Cardiac fibroblast (primary cell): ENCODE measurements around the gene CMTM4.

ENCODE experiments used
- DNase-seq, 2 donors: peaks; one replicate each; pipeline versions ENCODE4 v3.0.0 to v3.0.0-alpha.2; 2010; ENCODE audit warnings: low read depth in 2 of 2
- H3K4me3 ChIP-seq, 2 donors: replicated peaks in 1 of 2; 1 replicate in 1 of 2; 2 replicates in 1 of 2; pipeline ENCODE4 v1.5.1; 2011; ENCODE audit warnings: low read depth in 2 of 2, low read length in 2 of 2, mild to moderate bottlenecking in 2 of 2, moderate library complexity in 1 of 2
- TF ChIP-seq, protein P1 (sequence below): IDR thresholded peaks from one replicate; pipeline ENCODE4 v1.5.1; 2011; ENCODE audit warnings: low read depth, mild to moderate bottlenecking, low read length, inconsistent platforms

The CMTM4 gene

DNA sequence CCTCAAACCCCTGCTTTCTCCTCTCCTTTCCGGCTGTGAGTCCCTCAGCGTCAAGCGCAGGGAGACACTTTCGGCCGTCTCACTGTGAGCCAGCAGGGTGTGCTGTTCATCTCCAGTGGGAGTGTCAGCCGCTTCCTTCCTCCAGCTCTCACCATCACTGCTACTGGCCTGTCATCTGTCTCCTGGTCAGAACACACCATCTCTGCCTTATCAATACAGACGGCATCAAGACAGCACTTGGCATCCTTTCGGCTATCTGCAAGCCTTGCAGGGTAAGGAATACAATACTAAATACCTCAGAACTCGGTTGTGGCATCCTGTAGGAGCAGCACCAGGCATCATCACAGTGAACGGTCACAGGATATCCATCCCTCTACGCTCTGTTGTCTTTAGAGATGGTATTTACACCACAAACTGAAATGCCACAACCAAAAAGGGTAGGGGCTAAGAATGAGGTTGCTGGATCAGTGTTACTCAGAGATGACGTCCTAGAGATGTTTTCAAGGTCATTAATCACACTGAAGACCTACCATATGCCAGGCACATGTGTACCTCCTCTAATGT, 20.7 kb upstream of the CMTM4 start:
- DNase-seq, result peak; percentile 65 to 72
- TF ChIP-seq, protein P1, sequence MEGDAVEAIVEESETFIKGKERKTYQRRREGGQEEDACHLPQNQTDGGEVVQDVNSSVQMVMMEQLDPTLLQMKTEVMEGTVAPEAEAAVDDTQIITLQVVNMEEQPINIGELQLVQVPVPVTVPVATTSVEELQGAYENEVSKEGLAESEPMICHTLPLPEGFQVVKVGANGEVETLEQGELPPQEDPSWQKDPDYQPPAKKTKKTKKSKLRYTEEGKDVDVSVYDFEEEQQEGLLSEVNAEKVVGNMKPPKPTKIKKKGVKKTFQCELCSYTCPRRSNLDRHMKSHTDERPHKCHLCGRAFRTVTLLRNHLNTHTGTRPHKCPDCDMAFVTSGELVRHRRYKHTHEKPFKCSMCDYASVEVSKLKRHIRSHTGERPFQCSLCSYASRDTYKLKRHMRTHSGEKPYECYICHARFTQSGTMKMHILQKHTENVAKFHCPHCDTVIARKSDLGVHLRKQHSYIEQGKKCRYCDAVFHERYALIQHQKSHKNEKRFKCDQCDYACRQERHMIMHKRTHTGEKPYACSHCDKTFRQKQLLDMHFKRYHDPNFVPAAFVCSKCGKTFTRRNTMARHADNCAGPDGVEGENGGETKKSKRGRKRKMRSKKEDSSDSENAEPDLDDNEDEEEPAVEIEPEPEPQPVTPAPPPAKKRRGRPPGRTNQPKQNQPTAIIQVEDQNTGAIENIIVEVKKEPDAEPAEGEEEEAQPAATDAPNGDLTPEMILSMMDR, result peak; percentile 85
- H3K4me3 ChIP-seq, result no peak overlapping the region

DNA sequence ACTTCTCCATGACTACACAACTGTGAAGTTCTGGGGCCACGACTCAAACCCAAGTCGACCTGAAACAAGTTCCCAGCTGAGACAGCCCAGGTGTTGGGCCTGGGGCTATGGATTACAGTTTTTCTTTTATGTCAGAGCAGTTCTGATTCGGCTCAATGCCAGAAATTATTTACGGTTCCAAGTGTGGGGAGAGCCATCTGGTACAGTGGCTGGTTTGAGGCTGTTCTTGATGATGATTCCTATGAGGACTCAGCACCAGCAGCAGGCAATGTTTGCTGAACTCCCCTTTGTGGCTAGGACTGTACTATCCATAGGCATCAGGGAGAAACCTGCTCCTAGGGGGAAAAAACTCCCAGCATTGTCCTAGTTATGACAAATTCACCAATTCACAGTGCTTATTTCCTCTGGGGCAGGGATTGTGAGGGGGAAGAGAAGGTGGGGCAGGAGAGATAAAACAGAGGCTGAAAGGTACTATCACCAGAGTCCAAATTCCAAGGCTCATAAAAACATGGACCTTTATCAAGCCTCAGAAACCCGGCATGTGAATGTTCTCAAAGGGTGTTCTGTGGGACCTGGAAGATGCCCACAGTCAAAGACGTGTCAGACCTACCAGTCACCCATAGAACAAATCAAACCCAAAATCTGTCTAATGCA, 18.2 kb upstream of the CMTM4 start:
- H3K4me3 ChIP-seq, result no peak overlapping the region
- TF ChIP-seq, protein P1, result no peak
- no peak for DNase-seq

DNA sequence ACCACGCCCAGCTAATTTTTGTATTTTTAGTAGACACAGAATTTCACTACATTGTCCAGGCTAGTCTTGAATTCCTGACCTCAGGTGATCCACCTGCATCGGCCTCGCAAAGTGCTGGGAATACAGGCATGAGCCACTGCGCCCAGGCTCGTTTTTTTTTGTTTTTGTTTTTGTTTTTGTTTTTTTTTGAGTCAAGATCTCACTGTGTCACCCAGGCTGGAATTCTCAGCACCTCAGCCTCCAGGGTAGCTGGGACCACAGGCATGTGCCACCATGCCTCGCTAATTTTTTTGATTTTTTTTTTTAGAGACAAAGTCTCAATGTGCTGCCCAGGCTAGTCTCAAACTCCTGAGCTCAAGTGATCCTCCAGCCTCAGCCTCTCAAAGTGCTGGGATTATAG, 17.5 kb upstream of the CMTM4 start:
- no peak overlapping the region for H3K4me3 ChIP-seq
- no peak for DNase-seq
- TF ChIP-seq, protein P1, result no peak

DNA sequence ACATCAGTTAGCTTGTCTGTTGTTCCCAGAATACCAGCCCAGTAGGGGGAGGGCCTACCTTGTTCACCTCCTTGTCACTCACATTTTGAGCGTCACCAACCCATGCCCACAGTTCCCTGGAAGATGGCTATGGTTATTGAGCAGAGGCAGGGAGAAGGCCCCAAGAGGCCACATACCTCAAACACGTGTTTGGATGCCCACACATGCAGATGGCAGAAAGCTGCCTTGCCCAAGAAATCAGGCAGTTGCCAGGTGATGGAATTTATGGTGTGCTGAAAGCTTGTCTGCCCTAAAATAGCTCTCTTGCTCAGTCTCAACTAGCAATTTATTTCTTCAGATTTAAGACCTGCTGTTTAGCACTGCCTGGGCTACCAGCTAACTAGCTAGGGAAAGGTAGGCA, 16.5 kb upstream of the CMTM4 start:
- H3K4me3 ChIP-seq, result no peak overlapping the region
- DNase-seq, result no peak
- TF ChIP-seq, protein P1, result no peak

DNA sequence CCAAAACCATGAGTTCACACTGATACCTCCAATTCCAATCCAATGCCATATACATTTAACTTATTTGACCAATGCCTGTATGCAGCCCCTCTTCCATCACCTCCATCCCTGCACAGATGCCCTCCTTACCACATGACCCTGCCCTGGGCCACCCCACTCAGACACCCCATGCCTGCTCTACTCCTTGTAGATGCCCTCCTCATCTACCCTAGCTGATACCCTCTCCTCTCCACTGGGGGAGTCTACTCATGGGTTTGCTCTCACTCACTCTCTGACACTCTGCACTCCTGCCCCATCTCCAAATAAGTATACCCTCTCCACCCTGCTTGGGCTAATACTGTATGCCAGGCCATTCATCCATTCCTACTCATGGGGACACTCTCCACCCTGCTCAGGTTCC, 16.0 kb upstream of the CMTM4 start:
- H3K4me3 ChIP-seq, result no peak overlapping the region
- TF ChIP-seq, protein P1, result no peak
- no peak for DNase-seq

DNA sequence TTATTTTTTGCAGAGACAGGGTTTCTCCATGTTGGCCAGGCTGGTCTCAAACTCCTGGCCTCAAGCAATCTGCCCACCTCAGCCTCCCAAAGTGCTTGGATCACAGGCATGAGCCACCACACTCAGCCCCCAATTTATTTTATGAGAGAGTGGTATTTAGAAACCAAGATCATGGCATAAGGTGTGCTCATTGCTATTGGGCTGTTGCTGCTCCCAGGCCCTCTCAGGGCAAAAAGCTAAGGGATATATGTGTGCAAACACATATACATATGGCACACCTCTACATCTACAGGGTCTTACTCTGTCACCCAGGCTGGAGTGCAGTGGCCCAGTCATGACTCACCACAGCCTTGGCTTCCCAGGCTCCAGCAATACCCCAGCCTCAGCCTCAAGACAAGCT, 15.0 kb upstream of the CMTM4 start:
- no peak for DNase-seq
- TF ChIP-seq, protein P1, result no peak
- no peak overlapping the region for H3K4me3 ChIP-seq

DNA sequence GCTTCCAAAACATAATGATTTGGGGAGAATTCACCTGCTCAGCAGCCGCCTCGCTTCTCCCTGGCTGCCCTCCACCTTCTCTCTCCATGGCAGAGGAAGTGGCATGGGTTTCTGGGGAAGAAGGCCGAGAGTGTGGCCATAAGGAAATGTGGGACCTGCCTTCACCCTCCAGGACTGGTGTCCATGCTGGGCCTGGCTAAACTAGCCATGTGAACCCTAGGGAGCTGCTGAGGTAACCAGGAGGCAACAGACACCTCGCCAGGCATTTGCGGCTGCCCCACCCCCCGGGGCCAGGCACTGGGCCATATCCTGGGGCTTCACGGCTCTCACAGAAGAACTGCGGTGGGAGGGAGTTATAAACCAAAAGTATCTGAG, 9.9 kb upstream of the CMTM4 start:
- TF ChIP-seq, protein P1, result no peak
- H3K4me3 ChIP-seq, result no peak overlapping the region
- DNase-seq, result peak in 1 of 2 donors; percentile 26
